Measurements from ENCODE around the gene NMNAT3. TPM values are rescaled to one million over a fixed set of nuclear protein-coding genes. Genes with fewer than 3 reads are reported as not detected.

Gene NMNAT3
- total RNA-seq, 2 donors from 2014 or later: 4.5 to 4.6 TPM

DNA sequence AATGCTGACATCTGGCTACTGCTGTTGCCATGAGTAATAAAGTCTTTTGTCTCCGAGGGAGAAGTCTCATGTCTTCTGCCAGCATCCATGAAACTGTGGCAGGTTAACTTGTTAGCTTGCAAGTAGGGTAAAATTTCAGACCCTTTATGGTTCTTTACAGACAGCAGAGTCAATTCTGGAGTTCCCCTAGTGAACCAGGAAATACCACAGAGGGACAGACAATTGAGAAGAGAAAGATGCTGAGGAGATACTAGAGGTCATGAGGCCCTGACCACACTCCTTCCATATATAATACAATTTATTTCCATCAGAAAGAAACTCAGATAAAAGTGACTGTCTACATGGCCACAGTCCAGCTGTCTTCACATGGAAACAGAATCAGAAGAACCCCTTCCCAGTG is 38.1 kb downstream of the NMNAT3 start:
- Histone ChIP-seq H3K9ac (ENCODE audit: low read depth in 2 of 2, low read length in 2 of 2) (no peak overlapping the region), H3K27me3 (no peaks in the 10 kb centered on the region), H3K27ac (no peak overlapping the region), H3K36me3 (no peaks in the 10 kb centered on the region), H3K4me3 (no peak overlapping the region), H3K4me1 (no peaks in the 10 kb centered on the region), H3K9me3 (no peaks in the 10 kb centered on the region)
- TF ChIP-seq, protein P1, sequence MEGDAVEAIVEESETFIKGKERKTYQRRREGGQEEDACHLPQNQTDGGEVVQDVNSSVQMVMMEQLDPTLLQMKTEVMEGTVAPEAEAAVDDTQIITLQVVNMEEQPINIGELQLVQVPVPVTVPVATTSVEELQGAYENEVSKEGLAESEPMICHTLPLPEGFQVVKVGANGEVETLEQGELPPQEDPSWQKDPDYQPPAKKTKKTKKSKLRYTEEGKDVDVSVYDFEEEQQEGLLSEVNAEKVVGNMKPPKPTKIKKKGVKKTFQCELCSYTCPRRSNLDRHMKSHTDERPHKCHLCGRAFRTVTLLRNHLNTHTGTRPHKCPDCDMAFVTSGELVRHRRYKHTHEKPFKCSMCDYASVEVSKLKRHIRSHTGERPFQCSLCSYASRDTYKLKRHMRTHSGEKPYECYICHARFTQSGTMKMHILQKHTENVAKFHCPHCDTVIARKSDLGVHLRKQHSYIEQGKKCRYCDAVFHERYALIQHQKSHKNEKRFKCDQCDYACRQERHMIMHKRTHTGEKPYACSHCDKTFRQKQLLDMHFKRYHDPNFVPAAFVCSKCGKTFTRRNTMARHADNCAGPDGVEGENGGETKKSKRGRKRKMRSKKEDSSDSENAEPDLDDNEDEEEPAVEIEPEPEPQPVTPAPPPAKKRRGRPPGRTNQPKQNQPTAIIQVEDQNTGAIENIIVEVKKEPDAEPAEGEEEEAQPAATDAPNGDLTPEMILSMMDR (IDR thresholded peaks at IDR 0.05): no peak
- no peak for DNase-seq
- intact Hi-C loops (cut with DNase I): no loop called here

DNA sequence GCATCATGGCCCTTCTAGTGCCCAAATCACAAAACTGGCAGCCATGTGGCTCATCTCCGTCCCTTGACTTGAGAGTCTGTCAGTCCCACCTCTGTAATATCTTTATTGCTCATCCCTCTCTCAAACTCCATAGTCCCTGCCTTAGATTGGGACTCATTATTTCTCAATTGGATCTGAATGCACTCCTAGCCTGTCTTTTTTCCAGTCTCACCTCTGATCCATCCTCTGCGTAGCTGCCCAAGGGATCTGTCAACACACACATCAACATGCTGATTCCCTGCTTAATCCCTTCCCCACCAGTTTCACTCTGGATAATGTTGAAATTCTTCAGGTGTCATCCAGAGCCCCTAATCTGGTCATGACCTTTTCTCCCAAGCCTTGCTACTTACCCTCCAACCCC is 39.3 kb downstream of the NMNAT3 start:
- TF ChIP-seq, protein P1 (IDR thresholded peaks at IDR 0.05): no peak
- DNase-seq: no peak
- H3K4me1 ChIP-seq: no peaks in the 10 kb centered on the region
- H3K9ac ChIP-seq (ENCODE audit: low read depth in 2 of 2, low read length in 2 of 2): no peak overlapping the region
- no peaks in the 10 kb centered on the region for H3K36me3 ChIP-seq
- no peak overlapping the region for H3K27ac ChIP-seq
- intact Hi-C loops (cut with DNase I): no loop called here
- H3K27me3 ChIP-seq: no peaks in the 10 kb centered on the region
- no peaks in the 10 kb centered on the region for H3K9me3 ChIP-seq
- H3K4me3 ChIP-seq: no peak overlapping the region

DNA sequence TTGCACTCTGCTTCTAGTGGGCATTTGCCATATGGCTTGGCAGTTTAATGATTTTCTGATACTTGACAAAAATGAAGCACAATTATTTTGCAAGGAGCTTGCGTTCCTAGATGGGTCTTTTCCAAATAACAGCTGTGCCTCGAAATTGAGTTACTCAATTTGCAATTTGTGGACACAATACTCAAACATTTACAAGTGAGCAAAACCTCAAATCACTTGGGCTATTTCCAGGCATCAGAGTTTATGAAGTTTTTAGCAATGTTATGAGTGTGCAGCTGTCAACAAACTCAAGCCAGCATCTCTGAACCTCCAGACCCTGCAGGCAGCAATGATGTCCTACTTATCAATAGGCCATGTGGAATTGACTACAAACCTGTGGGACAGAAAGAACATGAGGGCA is 41.3 kb downstream of the NMNAT3 start:
- H3K9me3 ChIP-seq: no peaks in the 10 kb centered on the region
- DNase-seq: no peak
- H3K4me3 ChIP-seq: no peak overlapping the region
- intact Hi-C loops (cut with DNase I): no loop called here
- TF ChIP-seq, protein P1 (IDR thresholded peaks at IDR 0.05): no peak
- no peaks in the 10 kb centered on the region for H3K36me3 ChIP-seq
- no peaks in the 10 kb centered on the region for H3K4me1 ChIP-seq
- no peak overlapping the region for H3K27ac ChIP-seq
- H3K27me3 ChIP-seq: no peaks in the 10 kb centered on the region
- H3K9ac ChIP-seq (ENCODE audit: low read depth in 2 of 2, low read length in 2 of 2): no peak overlapping the region

DNA sequence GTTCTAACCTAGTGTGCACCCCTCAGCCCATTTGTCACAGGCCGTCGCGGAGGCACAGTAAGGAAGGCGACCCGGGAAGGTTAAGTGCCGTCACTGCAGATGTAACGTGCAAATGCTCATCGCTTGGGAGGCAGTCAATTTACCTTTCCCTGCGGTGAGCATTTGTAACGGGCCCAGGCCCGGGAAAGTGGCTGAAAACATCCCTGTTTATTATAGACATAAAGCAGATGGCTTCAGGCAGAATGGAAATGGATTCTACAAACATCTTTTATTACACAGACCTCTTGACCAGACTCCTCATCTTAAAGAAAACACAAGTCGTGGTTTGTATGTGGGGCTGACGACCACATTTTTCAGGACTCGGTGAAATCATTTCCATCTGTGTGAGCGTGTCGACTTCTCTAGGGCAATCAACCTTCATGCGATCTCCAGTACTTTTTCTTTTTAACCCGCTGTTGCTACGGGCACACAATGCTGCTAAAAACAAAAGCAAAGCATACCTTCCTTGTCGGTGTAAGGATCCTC is 43.6 kb downstream of the NMNAT3 start:
- no peak overlapping the region for H3K4me3 ChIP-seq
- DNase-seq: no peak
- intact Hi-C loops (cut with DNase I): no loop called here
- no peak overlapping the region for H3K27ac ChIP-seq
- no peak overlapping the region for H3K9ac ChIP-seq (ENCODE audit: low read depth in 2 of 2, low read length in 2 of 2)
- no peaks in the 10 kb centered on the region for H3K9me3 ChIP-seq
- no peaks in the 10 kb centered on the region for H3K4me1 ChIP-seq
- no peaks in the 10 kb centered on the region for H3K27me3 ChIP-seq
- H3K36me3 ChIP-seq: no peaks in the 10 kb centered on the region
- TF ChIP-seq, protein P1 (IDR thresholded peaks at IDR 0.05): no peak

DNA sequence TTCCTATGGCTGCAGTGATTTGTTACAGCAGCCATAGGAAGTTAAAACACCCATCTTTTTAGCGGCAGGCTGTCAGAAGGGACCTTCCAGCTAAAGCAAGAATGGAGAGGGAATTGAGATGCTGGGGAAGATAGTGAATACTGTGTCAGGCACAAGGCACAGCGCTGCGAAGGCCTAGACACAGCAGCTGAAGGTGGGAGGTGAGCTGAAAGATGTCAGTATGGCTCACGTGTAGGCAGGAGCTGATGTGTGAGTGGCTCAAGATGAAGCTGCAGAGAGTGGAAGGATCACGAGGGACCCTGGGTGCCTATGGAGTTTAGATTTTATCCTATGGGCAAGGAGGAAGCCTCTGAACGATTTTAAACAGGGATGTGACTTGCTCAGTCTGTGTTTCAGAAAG is 44.3 kb downstream of the NMNAT3 start:
- intact Hi-C loops (cut with DNase I): no loop called here
- H3K27ac ChIP-seq: no peak overlapping the region
- H3K27me3 ChIP-seq: no peaks in the 10 kb centered on the region
- no peak overlapping the region for H3K9ac ChIP-seq (ENCODE audit: low read depth in 2 of 2, low read length in 2 of 2)
- no peaks in the 10 kb centered on the region for H3K36me3 ChIP-seq
- H3K4me3 ChIP-seq: no peak overlapping the region
- H3K9me3 ChIP-seq: no peaks in the 10 kb centered on the region
- H3K4me1 ChIP-seq: no peaks in the 10 kb centered on the region
- no peak for DNase-seq
- TF ChIP-seq, protein P1 (IDR thresholded peaks at IDR 0.05): no peak

Data from colonic mucosa (tissue), 4 donors.